IPS-NIHi7 (cell line): ENCODE measurements around the gene EIF3A.
"Not testable (repeated sequence)": the region's sequence is repeated elsewhere in the genome, so short reads cannot be mapped to it uniquely, and the experiment has no call there.

ENCODE experiments used
- DNase-seq: peaks from one replicate; pipeline ENCODE4 v3.0.0; 2012; ENCODE audit warnings: mixed read lengths; ENCODE audit errors: extremely low spot score

The EIF3A gene

GRCh38 chr10:119101366-119102098 is 20.9 kb upstream of the EIF3A start:
- DNase-seq = no peak

- DNase-seq = no peak
Measured at GRCh38 chr10:119100434-119101238, 20.0 kb upstream of the EIF3A start.

GRCh38 chr10:119098576-119098975 is 18.0 kb upstream of the EIF3A start:
- DNase-seq = no peak

- DNase-seq = not testable (repeated sequence)
Measured at GRCh38 chr10:119096641-119097415, 16.2 kb upstream of the EIF3A start.

GRCh38 chr10:119095640-119096039 is 15.0 kb upstream of the EIF3A start:
- DNase-seq = no peak

- no peak for DNase-seq
Measured at GRCh38 chr10:119090968-119091367, 10.4 kb upstream of the EIF3A start.

- DNase-seq = no peak
Measured at GRCh38 chr10:119090026-119090795, 9.6 kb upstream of the EIF3A start.

- DNase-seq = no peak
Measured at GRCh38 chr10:119087271-119087882, 6.8 kb upstream of the EIF3A start.

- DNase-seq = no peak
Measured at GRCh38 chr10:119084896-119085295, 4.3 kb upstream of the EIF3A start.

- peak; percentile 82 for DNase-seq
Measured at GRCh38 chr10:119079599-119080520, 757 bp downstream of the EIF3A start.

- DNase-seq = no peak
Measured at GRCh38 chr10:119078422-119079179, 2.0 kb downstream of the EIF3A start.

GRCh38 chr10:119073584-119073983 is 7.0 kb downstream of the EIF3A start:
- no peak for DNase-seq

- DNase-seq = no peak
Measured at GRCh38 chr10:119070395-119071165, 10.0 kb downstream of the EIF3A start.

DNA sequence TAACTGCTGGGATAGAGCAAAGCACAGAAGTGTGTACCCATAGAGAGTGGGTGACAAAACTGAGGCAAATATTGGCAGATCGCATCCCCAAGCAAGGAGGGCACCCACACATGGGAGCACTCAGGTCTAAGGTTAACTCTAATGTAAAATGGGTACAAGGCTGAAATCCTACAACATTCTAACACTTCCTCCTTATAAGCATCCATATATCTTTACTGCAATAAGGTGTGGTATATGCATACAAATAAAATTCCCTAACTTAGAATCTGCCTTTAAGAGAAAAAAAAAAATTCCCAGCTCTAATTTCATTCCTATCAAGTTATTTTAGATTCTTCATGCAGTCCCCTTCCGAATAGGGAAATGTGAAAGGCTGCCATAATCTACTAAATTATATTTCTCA is 18.7 kb downstream of the EIF3A start:
- DNase-seq = no peak

- no peak for DNase-seq
Measured at GRCh38 chr10:119061352-119061751, 19.3 kb downstream of the EIF3A start.

GRCh38 chr10:119060107-119060506 is 20.5 kb downstream of the EIF3A start:
- DNase-seq = no peak

DNA sequence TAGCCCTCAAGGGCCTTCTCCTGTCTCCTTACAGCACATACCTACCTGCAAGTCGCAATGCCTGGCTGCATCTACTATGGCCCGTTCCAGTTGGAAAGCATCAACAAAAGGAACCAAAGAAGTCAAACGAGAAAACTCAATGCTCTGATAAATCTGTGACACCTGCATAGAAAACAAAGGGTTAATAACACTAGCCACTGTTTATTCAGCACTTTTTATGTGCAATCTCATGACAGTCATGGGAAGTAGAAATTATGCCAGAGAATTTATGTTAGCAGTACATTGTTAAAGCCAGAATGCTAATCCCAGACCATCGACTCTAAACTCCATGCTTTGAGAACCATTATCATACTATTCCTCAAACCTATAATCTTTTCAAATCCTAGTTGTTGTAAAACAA is 21.1 kb downstream of the EIF3A start:
- DNase-seq = no peak

DNA sequence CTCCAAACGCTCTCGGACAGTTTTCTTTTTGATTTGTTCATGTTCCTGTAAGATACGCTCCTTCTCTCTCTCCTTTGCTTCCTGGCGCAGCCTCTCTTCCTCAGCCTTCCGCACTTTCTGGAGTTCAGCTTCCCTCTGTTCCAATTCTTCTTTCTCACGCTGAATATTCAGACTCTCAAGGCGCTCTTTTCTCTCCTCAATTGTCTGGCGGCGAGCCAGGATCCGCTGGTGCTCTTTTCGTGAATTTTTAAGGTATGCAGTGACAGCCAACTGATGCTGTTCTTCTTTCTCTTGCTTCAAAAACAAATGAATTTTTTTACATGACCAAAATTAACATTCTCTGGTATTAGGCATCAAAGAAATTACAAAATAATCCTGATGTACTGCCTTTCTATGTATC is 22.6 kb downstream of the EIF3A start:
- DNase-seq = no peak

DNA sequence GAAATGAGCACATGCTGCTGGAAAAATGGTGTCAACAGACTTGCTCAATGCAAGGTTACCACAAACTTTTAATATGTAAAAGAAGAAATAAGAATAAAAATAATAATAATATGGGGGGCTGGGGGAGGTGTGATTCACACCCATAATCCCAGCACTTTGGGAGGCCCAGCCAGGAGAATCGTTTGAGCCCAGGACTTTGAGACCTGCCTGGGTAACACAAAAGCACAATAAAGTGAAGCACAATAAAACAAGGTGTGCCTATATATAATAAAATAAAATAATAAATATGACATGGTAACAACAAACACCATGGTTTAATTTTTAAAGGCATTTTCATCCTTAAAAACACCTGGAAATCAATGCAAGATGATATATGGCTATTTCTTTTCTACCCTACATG is 25.1 kb downstream of the EIF3A start:
- DNase-seq = no peak
